ENCODE results near the gene HCN2. TPM values are rescaled to one million over a fixed set of nuclear protein-coding genes. Genes with fewer than 3 reads are reported as not detected.

Gene HCN2
- total and polyA plus RNA-seq, 9 of the 15 experiments (the other 6 are each of a cell fraction or from before 2014, with no cell fraction given) = 0.29 to 4.2 (median 0.82) TPM; not detected in 2

DNA sequence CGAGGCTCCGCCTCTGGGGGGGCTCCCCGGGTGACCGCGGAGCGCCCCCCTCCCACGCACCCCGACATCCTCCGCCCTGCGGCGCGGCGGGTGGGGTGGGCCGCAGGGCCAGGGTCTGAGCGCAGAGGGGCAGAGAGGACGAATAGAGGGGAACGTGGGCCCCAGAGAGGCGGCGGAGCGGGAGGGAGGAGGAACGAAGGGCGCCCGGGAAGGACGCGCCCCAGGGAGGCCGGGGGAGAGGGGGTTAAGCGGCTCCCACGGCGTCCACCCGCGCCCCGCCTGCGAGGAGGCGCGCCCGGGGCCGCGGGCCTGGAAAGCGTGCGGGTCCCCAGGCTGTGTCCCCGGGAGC, 1.0 kb downstream of the HCN2 start:
- H3K9ac ChIP-seq (ENCODE audit: insufficient read depth in 1 of 2, low read depth in 2 of 2, low read length in 2 of 2) = no peak overlapping the region
- ATAC-seq = no peak
- TF ChIP-seq ZNF23 (CRISPR knock-in tag; IDR thresholded peaks at IDR 0.05) = no peak
- 0 out of 2 replicates have a peak, but pooled peaks have one; percentile 4 for TF ChIP-seq ZFX (CRISPR knock-in tag; IDR thresholded peaks at IDR 0.05)
- H3K9me1 ChIP-seq (ENCODE audit: control insufficient read depth, insufficient read depth, low read length) = no peaks in the 10 kb centered on the region
- ChIA-PET POLR2A (no interaction called here), CTCF (ENCODE audit: low intra/inter-chr PET ratio) (no interaction called here)
- WGBS (ENCODE audit: insufficient coverage, low coverage, missing lambda C conversion rate) = 0% methylated on average over 6 of the region's 41 CpGs
- H3K36me3 ChIP-seq (ENCODE audit: control insufficient read depth, insufficient read depth, low read length) = no peaks in the 10 kb centered on the region
- no peak for DNase-seq (ENCODE audit: extremely low read depth in 1 of 4, low spot score in 3 of 4)
- H3K27ac ChIP-seq (ENCODE audit: extremely low read depth, low read depth, low read length) = no peak overlapping the region
- H3K27me3 ChIP-seq (ENCODE audit: control insufficient read depth in 2 of 2, insufficient read depth in 2 of 2, low read length in 2 of 2) = peaks cover 12 to 31% of the 10 kb centered on the region in 2 experiments; a peak in 4 of 5 replicates
- BruUV-seq (replicated peaks) = no TSS peak
- peaks cover 3 to 80% of the 10 kb centered on the region in 2 experiments; a peak in 3 of 5 replicates for H3K4me1 ChIP-seq (replicated peaks in 1 of 2; ENCODE audit: control insufficient read depth in 2 of 2, insufficient read depth in 2 of 2, low read length in 2 of 2)
- H3K4me2 ChIP-seq (ENCODE audit: insufficient read depth, low read length) = no peak overlapping the region
- H2AFZ ChIP-seq (ENCODE audit: low read depth, low read length) = no peak overlapping the region
- intact Hi-C loops (cut with micrococcal nuclease) (no loop called here), in situ Hi-C loops (cut with MboI) (no loop called here)
- FAIRE-seq = no peak
- no peaks in the 10 kb centered on the region for H3K79me2 ChIP-seq (ENCODE audit: control insufficient read depth, insufficient read depth, low read length)
- H4K20me1 ChIP-seq (replicated peaks; ENCODE audit: control insufficient read depth, insufficient read depth, low read length) = peaks cover 17% of the 10 kb centered on the region; the same call in 1 of the 2 replicates
- H3K9me3 ChIP-seq (replicated peaks; ENCODE audit: control insufficient read depth, insufficient read depth, low read depth, low read length) = no peaks in the 10 kb centered on the region
- H3K4me3 ChIP-seq = peak overlapping the region; percentile 28; the same call in 1 of the 2 replicates

DNA sequence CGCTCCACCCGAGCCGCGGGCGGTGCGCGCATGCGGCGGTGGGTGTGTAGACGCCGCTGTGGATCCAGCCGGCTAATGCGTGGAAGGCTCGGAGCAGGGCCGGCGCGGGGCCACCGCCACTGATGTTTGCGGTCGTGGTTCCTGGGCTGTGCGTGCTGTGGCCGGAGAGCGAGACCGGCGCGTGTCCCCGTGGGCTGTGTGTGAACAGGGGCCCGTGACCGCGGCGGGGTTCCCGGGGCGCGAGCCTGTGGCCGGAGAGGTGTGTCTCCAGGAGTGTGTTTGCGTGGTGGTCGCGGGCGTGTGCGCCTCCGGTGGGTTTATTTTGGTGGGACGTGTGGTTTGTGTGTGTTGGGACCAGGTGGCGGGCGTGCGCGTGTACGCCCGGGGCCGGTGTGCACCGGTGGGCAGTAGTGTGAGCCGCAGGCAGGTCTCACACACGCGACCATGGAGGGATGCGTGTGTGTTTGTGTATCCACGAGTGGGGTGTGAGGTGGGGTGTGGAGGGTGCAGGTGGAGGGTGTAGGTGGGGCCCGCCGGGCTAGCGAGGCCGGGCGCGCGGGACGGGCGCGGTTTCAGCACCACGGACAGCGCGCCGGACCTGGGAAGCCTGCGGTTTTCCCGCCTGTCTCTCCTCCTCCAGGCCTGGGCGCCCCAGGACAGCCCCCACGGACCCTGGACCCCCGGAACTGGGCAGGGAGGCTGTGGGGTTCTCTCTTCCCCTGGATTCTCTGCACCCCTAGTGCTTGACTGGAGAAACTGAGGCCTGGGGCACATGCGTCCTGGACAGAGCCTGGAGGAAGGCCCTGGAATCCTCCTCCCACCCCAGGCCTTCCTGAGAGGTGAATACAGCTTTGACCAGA, 1.6 kb downstream of the HCN2 start:
- no peak overlapping the region for H3K27ac ChIP-seq (ENCODE audit: extremely low read depth, low read depth, low read length)
- H3K4me1 ChIP-seq (replicated peaks in 1 of 2; ENCODE audit: control insufficient read depth in 2 of 2, insufficient read depth in 2 of 2, low read length in 2 of 2) = peaks cover 3 to 80% of the 10 kb centered on the region in 2 experiments; a peak in 3 of 5 replicates
- no peak overlapping the region for H2AFZ ChIP-seq (ENCODE audit: low read depth, low read length)
- H3K79me2 ChIP-seq (ENCODE audit: control insufficient read depth, insufficient read depth, low read length) = no peaks in the 10 kb centered on the region
- WGBS (ENCODE audit: insufficient coverage, low coverage, missing lambda C conversion rate) = 13% methylated on average over 65 of the region's 75 CpGs
- H3K4me2 ChIP-seq (ENCODE audit: insufficient read depth, low read length) = no peak overlapping the region
- H3K27me3 ChIP-seq (ENCODE audit: control insufficient read depth in 2 of 2, insufficient read depth in 2 of 2, low read length in 2 of 2) = peaks cover 12 to 34% of the 10 kb centered on the region in 2 experiments; a peak in 4 of 5 replicates
- no peaks in the 10 kb centered on the region for H3K36me3 ChIP-seq (ENCODE audit: control insufficient read depth, insufficient read depth, low read length)
- no TSS peak for BruUV-seq (replicated peaks)
- DNase-seq (ENCODE audit: extremely low read depth in 1 of 4, low spot score in 3 of 4) (peak; percentile 48 to 72 (median 68)), FAIRE-seq (no peak), ATAC-seq (peak; percentile 58)
- CTCF ChIA-PET (ENCODE audit: low intra/inter-chr PET ratio) = no interaction called here
- POLR2A ChIA-PET = no interaction called here
- no peaks in the 10 kb centered on the region for H3K9me1 ChIP-seq (ENCODE audit: control insufficient read depth, insufficient read depth, low read length)
- peaks cover 20% of the 10 kb centered on the region; the same call in 1 of the 2 replicates for H4K20me1 ChIP-seq (replicated peaks; ENCODE audit: control insufficient read depth, insufficient read depth, low read length)
- no peak overlapping the region for H3K9ac ChIP-seq (ENCODE audit: insufficient read depth in 1 of 2, low read depth in 2 of 2, low read length in 2 of 2)
- in situ Hi-C loops (cut with MboI) = no loop called here
- no peak overlapping the region for H3K4me3 ChIP-seq
- no peaks in the 10 kb centered on the region for H3K9me3 ChIP-seq (replicated peaks; ENCODE audit: control insufficient read depth, insufficient read depth, low read depth, low read length)
- intact Hi-C loops (cut with micrococcal nuclease) = no loop called here
- TF ChIP-seq ARID3A (IDR thresholded peaks at IDR 0.05; ENCODE audit: borderline replicate concordance, low read depth, low read length) (no peak), SMARCB1 (IDR thresholded peaks at IDR 0.05; ENCODE audit: insufficient read length, low read depth) (peak; percentile 53), ETV5 (CRISPR knock-in tag; IDR thresholded peaks at IDR 0.05; ENCODE audit: low read depth) (peak; percentile 49; the same call in 1 of the 2 replicates), SIN3A (IDR thresholded peaks at IDR 0.05; ENCODE audit: borderline replicate concordance in 2 of 2, control insufficient read depth in 1 of 2, low read depth in 2 of 2, low read length in 2 of 2) (peak in 1 of 2 experiments; percentile 65; a peak in 1 of 4 replicates), TCF3 (CRISPR knock-in tag; IDR thresholded peaks at IDR 0.05) (peak; percentile 27; the same call in 1 of the 2 replicates), ZBTB7A (IDR thresholded peaks at IDR 0.05; ENCODE audit: borderline replicate concordance, control insufficient read depth, low read depth, low read length) (peak; percentile 47; the same call in 1 of the 2 replicates), SAP30 (IDR thresholded peaks at IDR 0.05; ENCODE audit: borderline replicate concordance, insufficient read depth, low read depth, low read length, poor library complexity, severe bottlenecking) (peak; percentile 60), ZNF511 (CRISPR knock-in tag; IDR thresholded peaks at IDR 0.05) (peak; percentile 91), PCBP1 (IDR thresholded peaks at IDR 0.05; ENCODE audit: low read depth, low read length, poor library complexity, severe bottlenecking) (peak; percentile 16)
